ENCODE measurements around the gene MMP17. TPM values are rescaled to one million over a fixed set of nuclear protein-coding genes. Genes with fewer than 3 reads are reported as not detected.

Gene MMP17
- polyA plus RNA-seq, 1 of the 3 experiments (the other 2 are of a cell fraction): 14.0 TPM

DNA sequence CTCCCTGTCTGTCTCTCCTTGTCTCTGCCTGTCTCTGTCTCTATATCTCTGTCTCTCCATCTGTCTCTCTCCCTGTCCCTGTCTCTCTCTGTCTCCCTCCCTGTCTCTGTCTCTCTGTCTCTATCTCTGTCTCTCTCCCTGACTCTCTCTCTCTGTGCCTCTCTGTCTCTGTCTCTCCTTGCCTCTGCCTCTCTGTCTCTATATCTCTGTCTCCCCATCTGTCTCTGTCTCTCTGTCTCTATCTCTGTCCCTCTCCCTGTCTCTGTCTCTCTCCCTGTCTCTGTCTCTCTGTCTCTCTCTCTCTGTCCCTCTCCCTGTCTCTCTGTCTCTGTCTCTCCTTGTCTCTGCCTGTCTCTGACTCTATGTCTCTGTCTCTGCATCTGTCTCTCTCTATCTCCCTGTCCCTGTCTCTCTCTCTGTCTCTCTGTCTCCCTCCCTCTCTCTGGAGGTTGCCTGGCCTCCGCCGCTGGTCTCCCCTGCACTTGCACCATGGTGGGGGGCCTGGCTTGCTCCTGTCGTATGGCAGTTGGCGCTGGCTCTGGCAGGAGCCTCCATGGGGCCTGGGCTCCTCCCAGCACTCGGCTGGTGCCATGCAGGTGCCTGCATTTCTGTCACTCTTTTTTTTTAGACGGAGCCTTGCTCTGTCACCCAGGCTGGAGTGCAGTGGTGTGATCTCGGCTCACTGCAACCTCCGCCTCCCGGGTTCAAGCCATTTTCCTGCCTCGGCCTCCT is 28.3 kb downstream of the MMP17 start:
- POLR2A ChIA-PET: no interaction called here
- DNase-seq: no peak
- no peak for TF ChIP-seq FOXJ3 (CRISPR knock-in tag; IDR thresholded peaks at IDR 0.05)
- TF ChIP-seq NRF1 (IDR thresholded peaks at IDR 0.05; ENCODE audit: low read depth, low read length): no peak
- TF ChIP-seq FOSL2 (IDR thresholded peaks at IDR 0.05; ENCODE audit: borderline replicate concordance, low read depth): no peak
- TF ChIP-seq MXI1 (IDR thresholded peaks at IDR 0.05; ENCODE audit: low read depth, low read length): no peak
- no peak for TF ChIP-seq POLR2AphosphoS5 (IDR thresholded peaks at IDR 0.05; ENCODE audit: low read depth, low read length)
- TF ChIP-seq RCOR1 (IDR thresholded peaks at IDR 0.05; ENCODE audit: low read length): no peak
- no peak for TF ChIP-seq CTCF (IDR thresholded peaks at IDR 0.05)
- TF ChIP-seq FOXM1 (IDR thresholded peaks at IDR 0.05; ENCODE audit: low read depth): no peak
- TF ChIP-seq GATA2 (CRISPR knock-in tag; IDR thresholded peaks at IDR 0.05): no peak
- TF ChIP-seq SIN3A (IDR thresholded peaks at IDR 0.05; ENCODE audit: borderline replicate concordance, low read depth, low read length): no peak
- TF ChIP-seq RXRA (IDR thresholded peaks at IDR 0.05; ENCODE audit: borderline replicate concordance, low read depth): no peak
- no peak for TF ChIP-seq MEF2A (IDR thresholded peaks at IDR 0.05; ENCODE audit: borderline replicate concordance, low read depth)
- TF ChIP-seq, protein P1, sequence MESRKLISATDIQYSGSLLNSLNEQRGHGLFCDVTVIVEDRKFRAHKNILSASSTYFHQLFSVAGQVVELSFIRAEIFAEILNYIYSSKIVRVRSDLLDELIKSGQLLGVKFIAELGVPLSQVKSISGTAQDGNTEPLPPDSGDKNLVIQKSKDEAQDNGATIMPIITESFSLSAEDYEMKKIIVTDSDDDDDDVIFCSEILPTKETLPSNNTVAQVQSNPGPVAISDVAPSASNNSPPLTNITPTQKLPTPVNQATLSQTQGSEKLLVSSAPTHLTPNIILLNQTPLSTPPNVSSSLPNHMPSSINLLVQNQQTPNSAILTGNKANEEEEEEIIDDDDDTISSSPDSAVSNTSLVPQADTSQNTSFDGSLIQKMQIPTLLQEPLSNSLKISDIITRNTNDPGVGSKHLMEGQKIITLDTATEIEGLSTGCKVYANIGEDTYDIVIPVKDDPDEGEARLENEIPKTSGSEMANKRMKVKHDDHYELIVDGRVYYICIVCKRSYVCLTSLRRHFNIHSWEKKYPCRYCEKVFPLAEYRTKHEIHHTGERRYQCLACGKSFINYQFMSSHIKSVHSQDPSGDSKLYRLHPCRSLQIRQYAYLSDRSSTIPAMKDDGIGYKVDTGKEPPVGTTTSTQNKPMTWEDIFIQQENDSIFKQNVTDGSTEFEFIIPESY (IDR thresholded peaks at IDR 0.05; ENCODE audit: borderline replicate concordance, low read depth): no peak
- no peak for TF ChIP-seq TAF1 (IDR thresholded peaks at IDR 0.05; ENCODE audit: borderline replicate concordance, low read depth, low read length)
- TF ChIP-seq USF2 (IDR thresholded peaks at IDR 0.05; ENCODE audit: borderline replicate concordance, low read depth, low read length): no peak
- no peak for TF ChIP-seq ELF1 (IDR thresholded peaks at IDR 0.05)
- no peak for TF ChIP-seq TEAD4 (IDR thresholded peaks at IDR 0.05; ENCODE audit: borderline replicate concordance, insufficient read depth)
- TF ChIP-seq REST (IDR thresholded peaks at IDR 0.05; ENCODE audit: low read depth, low read length): no peak
- TF ChIP-seq GABPA (IDR thresholded peaks at IDR 0.05; ENCODE audit: low read depth): no peak
- TF ChIP-seq TCF12 (IDR thresholded peaks at IDR 0.05): no peak

More for the DNA sequence above, 28.3 kb downstream of the MMP17 start:
- no peaks in the 10 kb centered on the region for H3K9me3 ChIP-seq
- 90% methylated on average over 10 of the region's 10 CpGs for WGBS (ENCODE audit: low lambda C conversion rate)
- H3K36me3 ChIP-seq (replicated peaks in 1 of 2; ENCODE audit: control insufficient read depth in 1 of 2, insufficient read depth in 2 of 2, low read length in 1 of 2): no peaks in the 10 kb centered on the region
- H3K27ac ChIP-seq (ENCODE audit: low read depth in 2 of 2, low read length in 1 of 2): no peak overlapping the region
- H3K9ac ChIP-seq: no peak overlapping the region
- H2AFZ ChIP-seq (ENCODE audit: low read depth): no peak overlapping the region
- CTCF ChIA-PET: interaction anchor here (1.0 kb wide), 1 partner anchor 17 kb away, joined by 3 read pairs; no protein-coding TSS in a partner anchor
- no peaks in the 10 kb centered on the region for H3K79me2 ChIP-seq (ENCODE audit: insufficient read depth)
- no peaks in the 10 kb centered on the region for H3K9me2 ChIP-seq
- H3F3A ChIP-seq (replicated peaks; ENCODE audit: insufficient read depth): no peaks in the 10 kb centered on the region
- H3K27me3 ChIP-seq (ENCODE audit: insufficient read depth): no peaks in the 10 kb centered on the region
- no peaks in the 10 kb centered on the region for H4K20me1 ChIP-seq (ENCODE audit: insufficient read depth)
- H3K4me2 ChIP-seq: no peak overlapping the region
- H3K4me3 ChIP-seq (ENCODE audit: low read depth in 2 of 2, low read length in 1 of 2): no peak overlapping the region
- peaks cover 0 to 14% of the 10 kb centered on the region in 2 experiments; a peak in 1 of 4 replicates for H3K4me1 ChIP-seq (ENCODE audit: control insufficient read depth in 1 of 2, insufficient read depth in 2 of 2, low read depth in 1 of 2, low read length in 1 of 2)
